ENCODE data around the gene PRMT7.

PRMT7 gene

GRCh38 chr16:68357923-68358322 lies 47.1 kb downstream of the PRMT7 start:
- no peak for DNase-seq (ENCODE audit: low read depth)
- TF ChIP-seq, protein P1, sequence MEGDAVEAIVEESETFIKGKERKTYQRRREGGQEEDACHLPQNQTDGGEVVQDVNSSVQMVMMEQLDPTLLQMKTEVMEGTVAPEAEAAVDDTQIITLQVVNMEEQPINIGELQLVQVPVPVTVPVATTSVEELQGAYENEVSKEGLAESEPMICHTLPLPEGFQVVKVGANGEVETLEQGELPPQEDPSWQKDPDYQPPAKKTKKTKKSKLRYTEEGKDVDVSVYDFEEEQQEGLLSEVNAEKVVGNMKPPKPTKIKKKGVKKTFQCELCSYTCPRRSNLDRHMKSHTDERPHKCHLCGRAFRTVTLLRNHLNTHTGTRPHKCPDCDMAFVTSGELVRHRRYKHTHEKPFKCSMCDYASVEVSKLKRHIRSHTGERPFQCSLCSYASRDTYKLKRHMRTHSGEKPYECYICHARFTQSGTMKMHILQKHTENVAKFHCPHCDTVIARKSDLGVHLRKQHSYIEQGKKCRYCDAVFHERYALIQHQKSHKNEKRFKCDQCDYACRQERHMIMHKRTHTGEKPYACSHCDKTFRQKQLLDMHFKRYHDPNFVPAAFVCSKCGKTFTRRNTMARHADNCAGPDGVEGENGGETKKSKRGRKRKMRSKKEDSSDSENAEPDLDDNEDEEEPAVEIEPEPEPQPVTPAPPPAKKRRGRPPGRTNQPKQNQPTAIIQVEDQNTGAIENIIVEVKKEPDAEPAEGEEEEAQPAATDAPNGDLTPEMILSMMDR (IDR thresholded peaks at IDR 0.05; ENCODE audit: insufficient read depth, low read depth, low read length, missing control alignments): no peak
- H3K4me3 ChIP-seq (ENCODE audit: low read length): no peak overlapping the region

DNA sequence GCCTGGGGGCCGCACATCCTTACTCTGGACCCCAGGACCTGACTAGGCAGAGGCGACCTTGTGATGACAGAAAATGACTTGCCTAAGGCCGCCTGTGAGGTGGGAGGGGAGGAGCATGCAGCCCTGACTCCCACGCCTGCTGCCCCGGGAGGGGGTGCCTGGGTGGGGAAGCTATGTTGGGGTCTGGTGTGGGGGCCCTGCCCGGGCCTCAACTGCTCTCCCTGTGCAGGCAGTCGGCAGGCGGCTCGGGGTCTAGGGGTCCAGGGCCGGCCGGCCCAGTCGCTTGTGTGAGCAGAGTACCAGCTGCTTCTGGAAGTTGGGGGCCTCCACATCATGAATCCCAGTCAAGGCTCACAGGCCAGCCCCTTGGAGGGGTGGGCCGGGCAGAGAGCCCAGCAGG lies 48.1 kb downstream of the PRMT7 start:
- H3K4me3 ChIP-seq (ENCODE audit: low read length): no peak overlapping the region
- TF ChIP-seq, protein P1 (IDR thresholded peaks at IDR 0.05; ENCODE audit: insufficient read depth, low read depth, low read length, missing control alignments): no peak
- no peak for DNase-seq (ENCODE audit: low read depth)

DNA sequence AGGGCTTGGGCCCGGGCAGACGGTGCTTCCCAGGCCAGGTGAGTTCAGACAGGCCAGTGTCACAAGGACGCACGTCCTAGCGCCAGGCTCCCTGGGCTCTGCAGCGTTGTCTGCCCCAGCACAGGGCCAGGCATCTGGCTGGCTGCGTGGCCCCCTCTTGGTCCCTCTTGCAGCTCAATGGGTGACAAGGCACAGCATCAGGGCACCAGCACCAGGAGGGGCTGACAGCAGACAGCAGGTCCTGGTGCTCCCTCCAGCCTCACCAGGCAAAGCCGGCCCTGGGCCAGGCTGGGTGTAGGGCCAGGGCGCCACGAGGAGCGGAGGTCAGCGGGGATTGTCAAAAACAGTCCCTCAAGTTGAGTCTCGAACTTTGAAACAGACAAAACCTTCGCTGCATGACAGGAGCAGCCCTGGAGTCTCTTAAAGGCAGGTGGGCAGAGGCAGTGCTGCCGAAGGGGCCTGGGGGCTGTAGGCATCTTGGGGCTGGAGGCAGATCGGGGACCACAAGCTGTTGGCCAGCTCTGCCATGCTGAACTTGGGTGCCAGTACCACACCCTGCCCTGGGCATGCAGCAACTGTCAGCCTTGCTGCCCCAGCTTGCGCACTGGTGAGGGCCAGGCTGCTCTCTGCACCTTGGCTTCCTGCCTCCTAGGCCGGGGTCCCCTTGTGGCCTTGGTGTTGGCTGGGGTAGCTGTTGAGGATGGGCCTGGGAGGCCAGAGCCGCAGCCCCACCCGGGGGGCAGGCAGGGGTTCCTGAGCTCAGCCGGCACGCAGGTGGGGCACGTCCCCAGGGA lies 48.8 kb downstream of the PRMT7 start:
- TF ChIP-seq, protein P1 (IDR thresholded peaks at IDR 0.05; ENCODE audit: insufficient read depth, low read depth, low read length, missing control alignments): no peak
- DNase-seq (ENCODE audit: low read depth): no peak
- no peak overlapping the region for H3K4me3 ChIP-seq (ENCODE audit: low read length)

DNA sequence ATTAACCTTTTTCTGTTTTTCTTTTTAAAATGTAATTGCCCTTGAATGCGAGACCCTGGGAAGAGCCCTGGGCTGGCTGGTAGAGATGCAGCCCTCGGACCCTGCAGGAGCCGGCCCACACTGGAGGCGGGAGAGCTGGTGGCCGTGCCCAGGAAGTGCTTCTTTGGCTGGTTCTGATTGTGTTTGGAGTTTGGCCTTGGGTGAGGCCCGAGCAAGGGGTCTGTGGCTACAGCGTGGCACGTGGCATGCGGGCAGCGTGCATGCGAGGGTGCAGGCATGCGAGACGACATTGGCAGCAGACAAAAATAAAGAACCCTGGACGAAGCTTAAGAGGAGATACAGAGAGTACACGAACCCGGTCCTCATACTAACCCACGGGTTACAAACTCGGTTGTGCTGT lies 49.7 kb downstream of the PRMT7 start:
- DNase-seq (ENCODE audit: low read depth): no peak
- TF ChIP-seq, protein P1 (IDR thresholded peaks at IDR 0.05; ENCODE audit: insufficient read depth, low read depth, low read length, missing control alignments): no peak
- no peak overlapping the region for H3K4me3 ChIP-seq (ENCODE audit: low read length)

GRCh38 chr16:68360956-68361355 lies 50.1 kb downstream of the PRMT7 start:
- no peak for DNase-seq (ENCODE audit: low read depth)
- H3K4me3 ChIP-seq (ENCODE audit: low read length): no peak overlapping the region
- TF ChIP-seq, protein P1 (IDR thresholded peaks at IDR 0.05; ENCODE audit: insufficient read depth, low read depth, low read length, missing control alignments): no peak

GRCh38 chr16:68361485-68361884 lies 50.7 kb downstream of the PRMT7 start:
- TF ChIP-seq, protein P1 (IDR thresholded peaks at IDR 0.05; ENCODE audit: insufficient read depth, low read depth, low read length, missing control alignments): no peak
- no peak overlapping the region for H3K4me3 ChIP-seq (ENCODE audit: low read length)
- DNase-seq (ENCODE audit: low read depth): peak; percentile 61

Data from epithelial cell of esophagus (primary cell).